Epithelial cell of esophagus (primary cell): ENCODE measurements around the gene PAX7.

Experiments
- DNase-seq: peaks from one replicate; pipeline ENCODE4 v3.0.0; 2010; ENCODE audit warnings: low read depth
- H3K4me3 ChIP-seq: 2 replicates; pipeline ENCODE4 v1.5.1; 2011; ENCODE audit warnings: mild to moderate bottlenecking, low read length, control low read depth
- TF ChIP-seq, protein P1 (sequence below): IDR thresholded peaks from 2 replicates; pipeline ENCODE4 v1.5.1; 2011; ENCODE audit warnings: low read depth, mild to moderate bottlenecking, low read length, control low read depth, inconsistent platforms; ENCODE audit not compliant: insufficient read depth; ENCODE audit errors: missing control alignments

PAX7 gene

DNA sequence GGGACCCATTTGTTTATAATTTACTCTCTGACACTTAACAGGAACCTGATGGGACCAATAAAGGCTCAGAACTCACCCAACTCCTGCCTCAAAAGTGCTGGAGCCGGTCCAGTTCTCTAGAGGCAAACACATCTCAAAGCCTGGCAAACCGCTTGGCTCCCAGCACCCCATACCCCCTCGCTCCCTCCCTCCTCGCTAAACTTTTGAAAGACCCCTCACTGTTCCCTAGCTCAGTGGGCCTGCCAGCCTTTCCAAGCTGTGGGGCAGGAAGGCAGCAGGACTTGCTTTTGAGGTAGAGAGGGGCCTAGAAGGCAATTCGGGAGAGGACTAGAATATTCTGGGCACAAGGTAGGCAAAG, 40.2 kb downstream of the PAX7 start:
- H3K4me3 ChIP-seq, result no peak overlapping the region
- TF ChIP-seq, protein P1, sequence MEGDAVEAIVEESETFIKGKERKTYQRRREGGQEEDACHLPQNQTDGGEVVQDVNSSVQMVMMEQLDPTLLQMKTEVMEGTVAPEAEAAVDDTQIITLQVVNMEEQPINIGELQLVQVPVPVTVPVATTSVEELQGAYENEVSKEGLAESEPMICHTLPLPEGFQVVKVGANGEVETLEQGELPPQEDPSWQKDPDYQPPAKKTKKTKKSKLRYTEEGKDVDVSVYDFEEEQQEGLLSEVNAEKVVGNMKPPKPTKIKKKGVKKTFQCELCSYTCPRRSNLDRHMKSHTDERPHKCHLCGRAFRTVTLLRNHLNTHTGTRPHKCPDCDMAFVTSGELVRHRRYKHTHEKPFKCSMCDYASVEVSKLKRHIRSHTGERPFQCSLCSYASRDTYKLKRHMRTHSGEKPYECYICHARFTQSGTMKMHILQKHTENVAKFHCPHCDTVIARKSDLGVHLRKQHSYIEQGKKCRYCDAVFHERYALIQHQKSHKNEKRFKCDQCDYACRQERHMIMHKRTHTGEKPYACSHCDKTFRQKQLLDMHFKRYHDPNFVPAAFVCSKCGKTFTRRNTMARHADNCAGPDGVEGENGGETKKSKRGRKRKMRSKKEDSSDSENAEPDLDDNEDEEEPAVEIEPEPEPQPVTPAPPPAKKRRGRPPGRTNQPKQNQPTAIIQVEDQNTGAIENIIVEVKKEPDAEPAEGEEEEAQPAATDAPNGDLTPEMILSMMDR, result no peak
- no peak for DNase-seq

DNA sequence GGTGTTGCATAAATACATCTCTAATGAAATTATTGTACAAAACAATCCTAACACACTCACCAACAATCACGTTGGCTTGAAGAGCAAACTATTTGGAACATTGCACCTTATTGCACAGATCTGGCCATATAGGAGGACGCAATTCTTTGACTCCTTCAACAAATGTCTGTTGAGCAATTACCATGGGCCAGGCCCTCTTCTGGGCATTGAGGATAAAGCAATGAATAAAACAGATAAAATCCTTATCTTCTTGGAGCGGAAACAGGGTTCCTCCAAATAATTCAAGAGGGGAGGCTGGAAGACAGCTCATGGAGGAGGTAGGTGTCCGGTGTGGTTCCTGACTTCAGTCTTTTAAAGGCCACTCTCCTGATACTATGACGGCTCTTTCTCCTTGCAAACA, 43.3 kb downstream of the PAX7 start:
- peak; percentile 19 for DNase-seq
- TF ChIP-seq, protein P1, result peak; percentile 30
- no peak overlapping the region for H3K4me3 ChIP-seq

DNA sequence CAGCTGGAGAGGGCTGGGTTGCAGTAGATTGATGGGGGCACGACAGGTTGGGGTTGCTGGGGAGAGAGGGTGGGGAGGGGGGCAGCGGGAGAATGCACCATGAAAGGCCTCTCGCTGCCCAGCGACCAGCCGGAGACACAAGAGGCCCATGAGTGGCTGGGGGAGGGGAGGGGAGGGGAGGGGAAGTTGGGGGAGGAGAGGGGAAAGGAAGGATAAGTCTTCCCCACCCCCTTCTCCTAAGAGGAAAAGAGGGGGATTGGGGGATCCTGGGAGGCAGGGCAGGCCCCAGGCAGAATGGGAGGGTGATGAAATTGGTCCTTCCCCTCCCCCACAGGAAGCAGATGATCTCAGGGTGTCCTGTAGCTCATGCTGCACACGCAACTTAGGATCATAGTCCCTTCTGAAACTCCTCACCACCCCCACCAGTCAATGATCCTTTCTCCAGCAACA, 45.7 kb downstream of the PAX7 start:
- TF ChIP-seq, protein P1, result no peak
- no peak overlapping the region for H3K4me3 ChIP-seq
- no peak for DNase-seq

DNA sequence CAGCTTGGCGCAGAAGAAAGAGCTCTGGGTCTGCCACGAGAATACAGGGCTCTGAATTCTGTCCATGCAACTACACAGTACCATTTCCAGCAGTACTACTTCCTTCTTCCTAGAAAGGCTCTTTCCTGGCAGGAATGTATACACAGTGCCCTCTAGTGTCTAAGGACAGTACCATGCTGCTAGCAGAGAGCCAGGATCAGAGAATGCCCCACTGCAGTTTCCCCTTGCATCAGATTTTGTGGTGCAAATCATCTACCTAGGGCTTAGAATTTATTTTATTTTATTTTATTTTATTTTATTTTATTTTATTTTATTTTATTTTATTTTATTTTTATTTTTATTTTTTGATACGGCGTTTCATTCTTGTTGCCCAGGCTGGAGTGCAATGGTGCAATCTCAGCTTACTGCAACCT, 50.8 kb downstream of the PAX7 start:
- peak; percentile 60 for DNase-seq
- no peak overlapping the region for H3K4me3 ChIP-seq
- TF ChIP-seq, protein P1, result peak; percentile 86

DNA sequence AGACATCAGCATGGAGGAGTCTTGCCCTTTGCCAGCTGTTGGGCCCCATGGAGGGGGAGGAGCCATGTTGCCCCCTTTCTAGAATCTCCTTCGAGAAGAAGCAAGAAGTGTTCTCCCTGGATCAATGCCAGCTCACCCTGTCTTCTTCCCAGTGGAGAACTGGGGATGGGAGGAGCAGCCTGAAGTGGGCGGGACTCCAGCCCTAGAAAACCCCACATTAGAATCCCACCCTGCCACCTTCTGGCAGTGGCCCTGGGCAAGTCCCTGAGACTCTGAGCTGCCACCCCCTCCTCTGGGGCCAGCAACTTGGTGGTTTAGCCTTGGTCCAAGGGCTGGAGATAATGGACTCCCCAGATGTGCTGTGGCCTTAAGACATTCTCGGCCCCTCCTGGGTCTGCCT, 51.7 kb downstream of the PAX7 start:
- no peak overlapping the region for H3K4me3 ChIP-seq
- TF ChIP-seq, protein P1, result no peak
- no peak for DNase-seq

DNA sequence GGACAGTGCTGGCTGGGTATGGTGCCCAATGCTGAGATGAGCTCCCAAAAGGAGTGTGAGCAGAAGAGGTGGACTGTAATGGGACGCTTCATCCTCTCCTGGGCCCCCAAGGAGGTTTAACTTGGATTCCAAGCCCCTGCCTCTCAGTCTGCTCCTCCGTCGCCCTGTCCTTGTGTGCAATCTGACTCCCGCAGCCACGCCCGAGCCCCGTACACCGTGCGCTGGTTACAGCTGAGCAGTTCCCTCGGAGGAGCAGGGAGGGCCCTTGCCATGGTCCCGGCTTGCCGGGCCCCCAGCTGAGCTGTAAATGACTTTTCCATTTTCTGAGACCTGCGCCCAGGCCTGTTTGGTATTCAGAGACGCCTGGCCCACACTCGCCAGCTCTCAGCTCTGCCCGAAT, 53.7 kb downstream of the PAX7 start:
- no peak for DNase-seq
- TF ChIP-seq, protein P1, result no peak
- no peak overlapping the region for H3K4me3 ChIP-seq

DNA sequence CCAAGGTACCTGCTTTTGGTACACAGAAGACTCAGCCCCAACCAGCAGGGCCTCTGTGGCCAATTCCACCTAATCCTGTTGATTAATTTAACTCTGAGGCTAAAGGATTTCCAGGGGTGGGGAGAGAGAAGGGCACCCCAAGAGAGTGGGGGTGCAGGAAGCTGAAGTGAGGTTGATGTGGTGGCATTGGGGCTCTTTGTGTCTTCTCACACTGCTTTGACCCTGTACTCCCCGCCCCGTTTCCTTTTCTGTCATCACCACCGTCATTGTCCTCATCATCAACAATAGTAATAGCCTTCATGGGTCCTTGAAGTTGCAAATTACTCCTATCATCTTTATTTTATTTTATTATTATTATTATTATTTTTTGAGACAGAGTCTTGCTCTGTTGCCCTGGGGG, 55.9 kb downstream of the PAX7 start:
- no peak overlapping the region for H3K4me3 ChIP-seq
- no peak for DNase-seq
- TF ChIP-seq, protein P1, result no peak
